ENCODE measurements around the gene SH2D5.

The SH2D5 gene

GRCh38 chr1:20697563-20697962 is 34.9 kb downstream of the SH2D5 start:
- TF ChIP-seq CTCF (IDR thresholded peaks at IDR 0.05; ENCODE audit: low read depth, low read length, missing control alignments), result no peak
- H3K4me3 ChIP-seq (ENCODE audit: low read depth, low read length), result no peak overlapping the region

GRCh38 chr1:20696397-20697333 is 35.8 kb downstream of the SH2D5 start:
- H3K4me3 ChIP-seq (ENCODE audit: low read depth, low read length), result peak overlapping the region; percentile 53
- in situ Hi-C loops (cut with HindIII; ENCODE audit: low sequenced_read_pairs), result no loop called here

More at GRCh38 chr1:20697563-20697962, 34.9 kb downstream of the SH2D5 start:
- in situ Hi-C loops (cut with HindIII; ENCODE audit: low sequenced_read_pairs), result no loop called here
- no peak for DNase-seq (ENCODE audit: low read depth)

GRCh38 chr1:20695515-20695914 is 37.0 kb downstream of the SH2D5 start:
- TF ChIP-seq CTCF (IDR thresholded peaks at IDR 0.05; ENCODE audit: low read depth, low read length, missing control alignments), result no peak
- in situ Hi-C loops (cut with HindIII; ENCODE audit: low sequenced_read_pairs), result no loop called here
- no peak for DNase-seq (ENCODE audit: low read depth)
- no peak overlapping the region for H3K4me3 ChIP-seq (ENCODE audit: low read depth, low read length)

More at GRCh38 chr1:20696397-20697333, 35.8 kb downstream of the SH2D5 start:
- peak; percentile 64 for DNase-seq (ENCODE audit: low read depth)
- peak; percentile 70 for TF ChIP-seq CTCF (IDR thresholded peaks at IDR 0.05; ENCODE audit: low read depth, low read length, missing control alignments)

GRCh38 chr1:20693623-20694022 is 38.9 kb downstream of the SH2D5 start:
- no peak for TF ChIP-seq CTCF (IDR thresholded peaks at IDR 0.05; ENCODE audit: low read depth, low read length, missing control alignments)
- no peak for DNase-seq (ENCODE audit: low read depth)
- no peak overlapping the region for H3K4me3 ChIP-seq (ENCODE audit: low read depth, low read length)
- in situ Hi-C loops (cut with HindIII; ENCODE audit: low sequenced_read_pairs), result no loop called here

- H3K4me3 ChIP-seq (ENCODE audit: low read depth, low read length), result no peak overlapping the region
- TF ChIP-seq CTCF (IDR thresholded peaks at IDR 0.05; ENCODE audit: low read depth, low read length, missing control alignments), result no peak
- no peak for DNase-seq (ENCODE audit: low read depth)
- in situ Hi-C loops (cut with HindIII; ENCODE audit: low sequenced_read_pairs), result no loop called here
These were observed 40.6 kb downstream of the SH2D5 start for GRCh38 chr1:20691872-20692271.

GRCh38 chr1:20689645-20690056 is 42.9 kb downstream of the SH2D5 start:
- DNase-seq (ENCODE audit: low read depth), result no peak
- no peak overlapping the region for H3K4me3 ChIP-seq (ENCODE audit: low read depth, low read length)
- no peak for TF ChIP-seq CTCF (IDR thresholded peaks at IDR 0.05; ENCODE audit: low read depth, low read length, missing control alignments)
- in situ Hi-C loops (cut with HindIII; ENCODE audit: low sequenced_read_pairs), result no loop called here
